ENCODE data around the gene LAYN. TPM values are rescaled to one million over a fixed set of nuclear protein-coding genes. Genes with fewer than 3 reads are reported as not detected.

The LAYN gene
- total and polyA plus RNA-seq, 7 donors = 1.4 to 65.8 (median 36.0) TPM

- Histone ChIP-seq H3K4me1 (peaks cover 0 to 17% (median 13%) of the 10 kb centered on the region in 4 donors), H3K36me3 (no peaks in the 10 kb centered on the region), H3K27me3 (peaks cover 6 to 50% (median 20%) of the 10 kb centered on the region in 3 donors), H3K4me3 (no peak within 1 kb of the TSS), H3K27ac (no peak within 1 kb of the TSS), H3K9me3 (no peaks in the 10 kb centered on the region)
- intact Hi-C loops (cut with DNase I) = no loop called here
- TF ChIP-seq EP300 (IDR thresholded peaks at IDR 0.05) (no peak), POLR2A (IDR thresholded peaks at IDR 0.05) (no peak), POLR2AphosphoS5 (IDR thresholded peaks at IDR 0.05) (no peak)
- TF ChIP-seq, protein P1, sequence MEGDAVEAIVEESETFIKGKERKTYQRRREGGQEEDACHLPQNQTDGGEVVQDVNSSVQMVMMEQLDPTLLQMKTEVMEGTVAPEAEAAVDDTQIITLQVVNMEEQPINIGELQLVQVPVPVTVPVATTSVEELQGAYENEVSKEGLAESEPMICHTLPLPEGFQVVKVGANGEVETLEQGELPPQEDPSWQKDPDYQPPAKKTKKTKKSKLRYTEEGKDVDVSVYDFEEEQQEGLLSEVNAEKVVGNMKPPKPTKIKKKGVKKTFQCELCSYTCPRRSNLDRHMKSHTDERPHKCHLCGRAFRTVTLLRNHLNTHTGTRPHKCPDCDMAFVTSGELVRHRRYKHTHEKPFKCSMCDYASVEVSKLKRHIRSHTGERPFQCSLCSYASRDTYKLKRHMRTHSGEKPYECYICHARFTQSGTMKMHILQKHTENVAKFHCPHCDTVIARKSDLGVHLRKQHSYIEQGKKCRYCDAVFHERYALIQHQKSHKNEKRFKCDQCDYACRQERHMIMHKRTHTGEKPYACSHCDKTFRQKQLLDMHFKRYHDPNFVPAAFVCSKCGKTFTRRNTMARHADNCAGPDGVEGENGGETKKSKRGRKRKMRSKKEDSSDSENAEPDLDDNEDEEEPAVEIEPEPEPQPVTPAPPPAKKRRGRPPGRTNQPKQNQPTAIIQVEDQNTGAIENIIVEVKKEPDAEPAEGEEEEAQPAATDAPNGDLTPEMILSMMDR (IDR thresholded peaks at IDR 0.05) = no peak
- DNase-seq = no peak
- 19 to 21% methylated on average over 39 of the region's 39 CpGs for WGBS, 2 donors
Measured at GRCh38 chr11:111514216-111515031, 26.1 kb upstream of the LAYN start, which contains the start of gene HOATZ. Gene HOATZ (plus strand): TSS chr11:111514778. CDS start chr11:111514785, 7 bp downstream.

DNA sequence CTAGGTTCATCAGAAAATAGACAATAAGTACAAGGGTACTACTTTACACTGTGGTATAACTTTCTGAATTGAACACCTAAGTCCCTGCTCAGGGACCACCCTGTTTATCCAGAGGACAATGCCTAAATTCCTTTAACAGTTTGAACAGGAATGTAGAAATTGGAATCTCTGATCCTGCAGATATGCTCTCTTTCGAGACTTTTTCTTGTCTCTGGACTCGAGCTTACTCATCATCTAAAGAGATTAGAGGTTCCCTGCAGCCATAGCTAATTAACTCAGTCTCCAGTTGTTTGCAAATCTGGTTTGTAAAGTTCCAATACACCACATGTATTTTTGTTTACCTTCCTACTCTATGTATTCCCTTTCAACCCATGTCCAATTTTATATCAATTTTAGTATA, 24.9 kb upstream of the LAYN start:
- Histone ChIP-seq H3K4me3 (no peak overlapping the region), H3K36me3 (no peaks in the 10 kb centered on the region), H3K27ac (no peak overlapping the region), H3K27me3 (peaks cover 6 to 44% (median 20%) of the 10 kb centered on the region in 3 donors), H3K9me3 (no peaks in the 10 kb centered on the region), H3K4me1 (peaks cover 0 to 17% (median 13%) of the 10 kb centered on the region in 4 donors)
- WGBS, 2 donors = 90 to 93% methylated on average over 2 of the region's 2 CpGs
- intact Hi-C loops (cut with DNase I) = no loop called here
- DNase-seq = no peak
- TF ChIP-seq POLR2A (IDR thresholded peaks at IDR 0.05) = no peak
- TF ChIP-seq POLR2AphosphoS5 (IDR thresholded peaks at IDR 0.05) = no peak
- TF ChIP-seq, protein P1 (IDR thresholded peaks at IDR 0.05) = no peak

GRCh38 chr11:111518668-111519067, 21.9 kb upstream of the LAYN start:
- intact Hi-C loops (cut with DNase I) = no loop called here
- TF ChIP-seq, protein P1 (IDR thresholded peaks at IDR 0.05) = no peak
- TF ChIP-seq POLR2A (IDR thresholded peaks at IDR 0.05) = no peak
- TF ChIP-seq EP300 (IDR thresholded peaks at IDR 0.05) = no peak
- no peak for TF ChIP-seq POLR2AphosphoS5 (IDR thresholded peaks at IDR 0.05)
- no peaks in the 10 kb centered on the region for H3K9me3 ChIP-seq

GRCh38 chr11:111520560-111520959, 20.0 kb upstream of the LAYN start:
- TF ChIP-seq POLR2A (IDR thresholded peaks at IDR 0.05) (no peak), POLR2AphosphoS5 (IDR thresholded peaks at IDR 0.05) (no peak), EP300 (IDR thresholded peaks at IDR 0.05) (no peak)
- TF ChIP-seq, protein P1 (IDR thresholded peaks at IDR 0.05) = no peak
- no peak overlapping the region for H3K27ac ChIP-seq
- no peaks in the 10 kb centered on the region for H3K36me3 ChIP-seq
- intact Hi-C loops (cut with DNase I) = no loop called here
- H3K4me1 ChIP-seq = no peaks in the 10 kb centered on the region
- H3K9me3 ChIP-seq = no peaks in the 10 kb centered on the region
- no peak overlapping the region for H3K4me3 ChIP-seq
- no peak for DNase-seq
- 97 to 98% methylated on average over 2 of the region's 2 CpGs for WGBS, 2 donors
- no peaks in the 10 kb centered on the region for H3K27me3 ChIP-seq

More at GRCh38 chr11:111518668-111519067, 21.9 kb upstream of the LAYN start:
- no peaks in the 10 kb centered on the region for H3K36me3 ChIP-seq
- peaks cover 0 to 7% (median 2%) of the 10 kb centered on the region in 4 donors for H3K4me1 ChIP-seq
- no peak overlapping the region for H3K27ac ChIP-seq
- DNase-seq = no peak
- WGBS, 2 donors = 63 to 70% methylated on average over 1 of the region's 1 CpG
- peaks cover 0 to 13% (median 8%) of the 10 kb centered on the region in 3 donors for H3K27me3 ChIP-seq
- H3K4me3 ChIP-seq = no peak overlapping the region
